ENCODE data around the gene TRIM54. TPM values are rescaled to one million over a fixed set of nuclear protein-coding genes. Genes with fewer than 3 reads are reported as not detected.

The TRIM54 gene
- total and polyA plus RNA-seq, 9 of the 15 experiments (the other 6 are each of a cell fraction or from before 2014, with no cell fraction given) = not detected

DNA sequence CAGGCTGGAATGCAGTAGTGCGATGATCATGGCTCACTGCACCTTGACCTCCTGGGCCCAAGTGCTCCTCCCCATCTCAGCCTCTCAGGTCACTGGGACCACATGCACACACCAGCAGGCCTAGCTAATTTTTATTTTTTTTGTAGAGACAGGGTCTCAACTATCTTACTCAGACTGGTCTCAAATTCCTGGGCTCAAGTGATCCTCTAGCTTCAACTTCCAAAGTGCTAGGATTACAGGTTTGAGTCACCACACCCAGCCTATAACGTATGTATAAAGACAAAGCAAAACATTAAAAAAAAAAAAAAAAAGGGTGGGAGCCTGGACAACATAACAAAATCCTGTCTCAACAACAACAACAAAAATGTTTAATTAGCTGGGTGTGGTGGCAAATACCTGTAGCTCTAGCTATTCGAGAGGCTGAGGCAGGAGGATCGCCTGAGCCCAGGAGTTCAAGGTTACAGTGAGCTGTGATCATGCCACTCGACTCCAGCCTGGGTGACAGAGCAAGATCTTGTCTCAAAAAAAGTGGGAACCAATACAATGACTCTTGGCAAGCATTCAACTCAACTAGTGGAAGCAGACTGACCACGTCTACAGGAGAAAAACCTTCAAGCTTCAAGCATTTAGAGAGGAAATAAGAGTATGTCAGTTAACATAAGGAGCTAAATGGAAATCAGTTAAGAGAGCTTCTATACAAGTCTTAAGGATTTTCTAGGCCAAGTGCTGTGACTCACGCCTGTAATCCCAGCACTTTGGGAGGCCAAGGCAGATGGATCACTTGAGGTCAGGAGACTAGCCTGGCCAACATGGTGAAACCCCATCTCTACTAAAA, 71.8 kb downstream of the TRIM54 start (continued):
- TF ChIP-seq THRB (CRISPR knock-in tag; conservative IDR thresholded peaks at IDR 0.05) (no peak), ZNF695 (CRISPR knock-in tag; IDR thresholded peaks at IDR 0.05) (no peak), PRDM10 (IDR thresholded peaks at IDR 0.05; ENCODE audit: partially characterized antibody) (no peak), STAT5A (IDR thresholded peaks at IDR 0.05; ENCODE audit: borderline replicate concordance, low read length) (no peak), KAT7 (CRISPR knock-in tag; IDR thresholded peaks at IDR 0.05; ENCODE audit: borderline replicate concordance) (no peak), ZC3H4 (CRISPR knock-in tag; IDR thresholded peaks at IDR 0.05; ENCODE audit: borderline replicate concordance) (no peak), TAF15 (IDR thresholded peaks at IDR 0.05; ENCODE audit: low read depth, low read length) (no peak), GABPA (tag; conservative IDR thresholded peaks at IDR 0.05; ENCODE audit: low read depth) (peak; percentile 16; the same call in 1 of the 2 replicates), ZFP1 (CRISPR knock-in tag; IDR thresholded peaks at IDR 0.05) (no peak), SIN3B (IDR thresholded peaks at IDR 0.05; ENCODE audit: low read depth) (no peak), KLF10 (CRISPR knock-in tag; IDR thresholded peaks at IDR 0.05) (no peak), MCM2 (IDR thresholded peaks at IDR 0.05; ENCODE audit: low read depth) (no peak), GTF2F1 (IDR thresholded peaks at IDR 0.05; ENCODE audit: low read depth, low read length) (no peak)
- TF ChIP-seq, protein P1, sequence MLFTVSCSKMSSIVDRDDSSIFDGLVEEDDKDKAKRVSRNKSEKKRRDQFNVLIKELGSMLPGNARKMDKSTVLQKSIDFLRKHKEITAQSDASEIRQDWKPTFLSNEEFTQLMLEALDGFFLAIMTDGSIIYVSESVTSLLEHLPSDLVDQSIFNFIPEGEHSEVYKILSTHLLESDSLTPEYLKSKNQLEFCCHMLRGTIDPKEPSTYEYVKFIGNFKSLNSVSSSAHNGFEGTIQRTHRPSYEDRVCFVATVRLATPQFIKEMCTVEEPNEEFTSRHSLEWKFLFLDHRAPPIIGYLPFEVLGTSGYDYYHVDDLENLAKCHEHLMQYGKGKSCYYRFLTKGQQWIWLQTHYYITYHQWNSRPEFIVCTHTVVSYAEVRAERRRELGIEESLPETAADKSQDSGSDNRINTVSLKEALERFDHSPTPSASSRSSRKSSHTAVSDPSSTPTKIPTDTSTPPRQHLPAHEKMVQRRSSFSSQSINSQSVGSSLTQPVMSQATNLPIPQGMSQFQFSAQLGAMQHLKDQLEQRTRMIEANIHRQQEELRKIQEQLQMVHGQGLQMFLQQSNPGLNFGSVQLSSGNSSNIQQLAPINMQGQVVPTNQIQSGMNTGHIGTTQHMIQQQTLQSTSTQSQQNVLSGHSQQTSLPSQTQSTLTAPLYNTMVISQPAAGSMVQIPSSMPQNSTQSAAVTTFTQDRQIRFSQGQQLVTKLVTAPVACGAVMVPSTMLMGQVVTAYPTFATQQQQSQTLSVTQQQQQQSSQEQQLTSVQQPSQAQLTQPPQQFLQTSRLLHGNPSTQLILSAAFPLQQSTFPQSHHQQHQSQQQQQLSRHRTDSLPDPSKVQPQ (CRISPR knock-in tag; IDR thresholded peaks at IDR 0.05; ENCODE audit: borderline replicate concordance) = no peak
- TF ChIP-seq, protein P2, sequence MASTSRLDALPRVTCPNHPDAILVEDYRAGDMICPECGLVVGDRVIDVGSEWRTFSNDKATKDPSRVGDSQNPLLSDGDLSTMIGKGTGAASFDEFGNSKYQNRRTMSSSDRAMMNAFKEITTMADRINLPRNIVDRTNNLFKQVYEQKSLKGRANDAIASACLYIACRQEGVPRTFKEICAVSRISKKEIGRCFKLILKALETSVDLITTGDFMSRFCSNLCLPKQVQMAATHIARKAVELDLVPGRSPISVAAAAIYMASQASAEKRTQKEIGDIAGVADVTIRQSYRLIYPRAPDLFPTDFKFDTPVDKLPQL (IDR thresholded peaks at IDR 0.05; ENCODE audit: extremely low read depth, insufficient read length) = no peak
